HEK293 (cell line): ENCODE measurements around the gene LMO4.

ENCODE experiments used
- CTCF ChIA-PET: fragments of 350-600 bp; formaldehyde crosslinking; extraction: SDS; loops from one replicate; lab custom pipeline; 2021; ENCODE audit warnings: antibody characterized with exemption; lab: Yijun Ruan, JAX
- POLR2A ChIA-PET: fragments of 300-600 bp; formaldehyde crosslinking; extraction: SDS; loops from one replicate; lab custom pipeline; 2020; ENCODE audit warnings: antibody characterized with exemption, inconsistent platforms; lab: Yijun Ruan, JAX
- H3K27ac ChIP-seq: fragments of 200-500 bp; sonication (Bioruptor generic); 2 replicates; pipeline ENCODE4 v1.5.1; 2014; ENCODE audit warnings: low read depth, low read length, control low read depth, inconsistent platforms; ENCODE audit errors: extremely low read depth
- H3K36me3 ChIP-seq, 2 experiments: fragments of 200-500 bp in 1 of 2; sonication (Bioruptor generic) in 1 of 2; 1 replicate in 1 of 2; 2 replicates in 1 of 2; pipeline ENCODE4 v1.5.1; 2014 to 2017; ENCODE audit warnings: inconsistent platforms in 2 of 2, low read length in 2 of 2; ENCODE audit not compliant: control insufficient read depth in 2 of 2, insufficient read depth in 1 of 2
- H3K4me1 ChIP-seq: fragments of 200-500 bp; sonication (Bioruptor generic); 2 replicates; pipeline ENCODE4 v1.5.1; 2014; ENCODE audit warnings: mild to moderate bottlenecking, low read length, inconsistent platforms; ENCODE audit not compliant: control insufficient read depth, insufficient read depth
- H3K4me3 ChIP-seq: 2 replicates; pipeline ENCODE4 v1.5.1; 2011; ENCODE audit warnings: low read depth, mild to moderate bottlenecking, control low read depth, low read length, moderate library complexity
- H3K9me3 ChIP-seq: fragments of 200-500 bp; sonication (Bioruptor generic); 2 replicates; pipeline ENCODE4 v1.5.1; 2014; ENCODE audit warnings: low read depth, low read length, inconsistent platforms; ENCODE audit not compliant: control insufficient read depth, insufficient read depth
- BCL11A ChIP-seq: fragments of 450-650 bp; formaldehyde crosslinking; IDR thresholded peaks from 2 replicates; pipeline ENCODE4 v1.5.1; 2016; ENCODE audit warnings: low read depth, missing biosample characterization, missing genetic modification characterization
- HOXD13 ChIP-seq: sonication (generic); formaldehyde crosslinking; IDR thresholded peaks from 2 replicates; pipeline ENCODE4 v1.8.0; 2022; ENCODE audit warnings: missing genetic modification reagents, borderline replicate concordance
- OVOL3 ChIP-seq: fragments of 450-650 bp; formaldehyde crosslinking; IDR thresholded peaks from 2 replicates; pipeline ENCODE4 v1.5.1; 2016; ENCODE audit warnings: missing biosample characterization, missing genetic modification characterization
- SETDB1 ChIP-seq: IDR thresholded peaks from one replicate; pipeline ENCODE4 v1.6.1; 2017; ENCODE audit warnings: mild to moderate bottlenecking, low read length, moderate library complexity, mixed read lengths; ENCODE audit not compliant: insufficient read length
- TCF7L2 ChIP-seq: IDR thresholded peaks from 2 replicates; pipeline ENCODE4 v1.6.1; 2011; ENCODE audit warnings: low read depth, mild to moderate bottlenecking, inconsistent platforms, low read length, moderate library complexity, borderline replicate concordance
- WT1 ChIP-seq: fragments of 450-650 bp; formaldehyde crosslinking; IDR thresholded peaks from 2 replicates; pipeline ENCODE4 v1.5.1; 2016; ENCODE audit warnings: missing biosample characterization, missing genetic modification characterization
- ZBTB44 ChIP-seq: fragments of 450-650 bp; IDR thresholded peaks from 2 replicates; pipeline ENCODE4 v1.5.1; 2018; ENCODE audit warnings: missing biosample characterization, mild to moderate bottlenecking, missing genetic modification characterization
- ZNF114 ChIP-seq: fragments of 450-650 bp; formaldehyde crosslinking; IDR thresholded peaks from 2 replicates; pipeline ENCODE4 v1.5.0; 2017; ENCODE audit warnings: missing biosample characterization, missing genetic modification characterization
- ZNF18 ChIP-seq: fragments of 450-650 bp; formaldehyde crosslinking; IDR thresholded peaks from 2 replicates; pipeline ENCODE4 v1.5.1; 2016; ENCODE audit warnings: missing biosample characterization, missing genetic modification characterization
- ZNF184 ChIP-seq: fragments of 450-650 bp; IDR thresholded peaks from 2 replicates; pipeline ENCODE4 v1.5.1; 2018; ENCODE audit warnings: missing biosample characterization, mild to moderate bottlenecking, missing genetic modification characterization
- ZNF423 ChIP-seq: fragments of 450-650 bp; formaldehyde crosslinking; IDR thresholded peaks from 2 replicates; pipeline ENCODE4 v1.5.1; 2016; ENCODE audit warnings: missing biosample characterization, missing genetic modification characterization
- ZNF830 ChIP-seq: fragments of 450-650 bp; IDR thresholded peaks from 2 replicates; pipeline ENCODE4 v1.5.0; 2018; ENCODE audit warnings: missing biosample characterization, missing genetic modification characterization, low read depth, mild to moderate bottlenecking, moderate library complexity
- TF ChIP-seq, protein P1 (sequence below): fragments of 450-650 bp; formaldehyde crosslinking; IDR thresholded peaks from 2 replicates; pipeline ENCODE4 v1.5.1; 2016; ENCODE audit warnings: missing biosample characterization, missing genetic modification characterization
- TF ChIP-seq, protein P2 (sequence below): sonication (generic); formaldehyde crosslinking; IDR thresholded peaks from 2 replicates; pipeline ENCODE4 v1.8.1; 2022; ENCODE audit warnings: mild to moderate bottlenecking, moderate library complexity, missing genetic modification reagents
- TF ChIP-seq, protein P3 (sequence below): fragments of 450-650 bp; formaldehyde crosslinking; IDR thresholded peaks from 2 replicates; pipeline ENCODE4 v1.5.1; 2016; ENCODE audit warnings: missing biosample characterization, missing genetic modification characterization
- TF ChIP-seq, protein P4 (sequence below): fragments of 450-650 bp; formaldehyde crosslinking; IDR thresholded peaks from 2 replicates; pipeline ENCODE4 v1.5.1; 2016; ENCODE audit warnings: missing biosample characterization, missing genetic modification characterization

Gene LMO4

DNA sequence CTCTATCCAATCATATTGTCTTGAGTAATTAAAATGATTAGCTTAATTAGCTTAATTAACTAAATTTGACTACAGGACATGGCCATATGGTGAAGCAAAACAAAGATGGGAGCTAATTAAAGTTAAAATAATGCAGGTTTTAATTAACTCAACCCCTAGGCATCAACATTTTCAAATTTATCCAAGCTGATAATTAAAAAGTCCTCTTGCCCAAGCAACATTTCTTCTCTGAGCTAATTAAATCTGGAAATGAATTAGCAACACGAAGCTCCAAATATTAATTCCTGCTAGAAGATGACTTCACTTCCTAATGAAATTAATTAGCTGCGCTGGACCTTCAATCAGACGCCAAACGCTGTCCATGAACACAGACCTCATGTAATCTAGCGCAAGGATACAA is 27.9 kb downstream of the LMO4 start:
- H3K4me1 ChIP-seq, result no peaks in the 10 kb centered on the region
- H3K36me3 ChIP-seq, result no peaks in the 10 kb centered on the region
- no peaks in the 10 kb centered on the region for H3K9me3 ChIP-seq
- H3K4me3 ChIP-seq, result no peak overlapping the region
- CTCF ChIA-PET, result interaction anchor here (0.5 kb wide), 1 partner anchor 268 kb away, joined by 4 read pairs; no protein-coding TSS in a partner anchor
- H3K27ac ChIP-seq, result no peak overlapping the region
- TF ChIP-seq ZBTB44 (tag by site-specific recombination), result no peak
- TF ChIP-seq, protein P1, sequence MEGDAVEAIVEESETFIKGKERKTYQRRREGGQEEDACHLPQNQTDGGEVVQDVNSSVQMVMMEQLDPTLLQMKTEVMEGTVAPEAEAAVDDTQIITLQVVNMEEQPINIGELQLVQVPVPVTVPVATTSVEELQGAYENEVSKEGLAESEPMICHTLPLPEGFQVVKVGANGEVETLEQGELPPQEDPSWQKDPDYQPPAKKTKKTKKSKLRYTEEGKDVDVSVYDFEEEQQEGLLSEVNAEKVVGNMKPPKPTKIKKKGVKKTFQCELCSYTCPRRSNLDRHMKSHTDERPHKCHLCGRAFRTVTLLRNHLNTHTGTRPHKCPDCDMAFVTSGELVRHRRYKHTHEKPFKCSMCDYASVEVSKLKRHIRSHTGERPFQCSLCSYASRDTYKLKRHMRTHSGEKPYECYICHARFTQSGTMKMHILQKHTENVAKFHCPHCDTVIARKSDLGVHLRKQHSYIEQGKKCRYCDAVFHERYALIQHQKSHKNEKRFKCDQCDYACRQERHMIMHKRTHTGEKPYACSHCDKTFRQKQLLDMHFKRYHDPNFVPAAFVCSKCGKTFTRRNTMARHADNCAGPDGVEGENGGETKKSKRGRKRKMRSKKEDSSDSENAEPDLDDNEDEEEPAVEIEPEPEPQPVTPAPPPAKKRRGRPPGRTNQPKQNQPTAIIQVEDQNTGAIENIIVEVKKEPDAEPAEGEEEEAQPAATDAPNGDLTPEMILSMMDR (tag by site-specific recombination), result no peak
- TF ChIP-seq WT1 (tag by site-specific recombination), result no peak
- TF ChIP-seq, protein P2, sequence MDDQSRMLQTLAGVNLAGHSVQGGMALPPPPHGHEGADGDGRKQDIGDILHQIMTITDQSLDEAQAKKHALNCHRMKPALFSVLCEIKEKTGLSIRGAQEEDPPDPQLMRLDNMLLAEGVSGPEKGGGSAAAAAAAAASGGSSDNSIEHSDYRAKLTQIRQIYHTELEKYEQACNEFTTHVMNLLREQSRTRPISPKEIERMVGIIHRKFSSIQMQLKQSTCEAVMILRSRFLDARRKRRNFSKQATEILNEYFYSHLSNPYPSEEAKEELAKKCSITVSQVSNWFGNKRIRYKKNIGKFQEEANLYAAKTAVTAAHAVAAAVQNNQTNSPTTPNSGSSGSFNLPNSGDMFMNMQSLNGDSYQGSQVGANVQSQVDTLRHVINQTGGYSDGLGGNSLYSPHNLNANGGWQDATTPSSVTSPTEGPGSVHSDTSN (CRISPR knock-in tag), result no peak
- TF ChIP-seq, all 188 proteins: peak for 0
- POLR2A ChIA-PET, result no interaction called here

DNA sequence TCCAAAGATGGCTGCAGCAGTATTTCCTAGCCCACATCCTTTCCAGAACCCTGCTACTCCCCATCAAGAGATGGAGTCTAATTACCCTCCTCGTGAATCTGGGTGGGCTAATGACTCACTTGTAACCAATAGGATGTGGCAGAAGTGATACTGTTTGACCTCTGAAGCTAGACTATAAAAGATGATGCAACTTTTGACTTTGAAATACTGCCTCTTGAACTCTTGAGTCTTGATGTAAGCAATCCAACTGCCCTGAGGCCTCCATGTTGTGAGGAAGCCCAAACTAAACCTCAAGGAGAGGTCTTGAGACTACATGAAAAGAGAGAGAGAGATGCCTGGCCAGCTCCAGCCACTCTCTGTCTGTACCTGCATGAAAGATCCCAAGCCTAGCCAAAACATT is 29.5 kb downstream of the LMO4 start:
- H3K4me1 ChIP-seq, result no peaks in the 10 kb centered on the region
- no peaks in the 10 kb centered on the region for H3K9me3 ChIP-seq
- no peak overlapping the region for H3K27ac ChIP-seq
- POLR2A ChIA-PET, result no interaction called here
- peak; percentile 70 for TF ChIP-seq SETDB1
- TF ChIP-seq ZNF18 (tag by site-specific recombination), result no peak
- H3K36me3 ChIP-seq, result no peaks in the 10 kb centered on the region
- H3K4me3 ChIP-seq, result no peak overlapping the region
- CTCF ChIA-PET, result no interaction called here

GRCh38 chr1:87359586-87359985 is 30.9 kb downstream of the LMO4 start:
- TF ChIP-seq ZNF184, result no peak
- no peak for TF ChIP-seq TCF7L2
- TF ChIP-seq HOXD13, result no peak
- TF ChIP-seq BCL11A (tag by site-specific recombination), result no peak
- TF ChIP-seq, protein P3, sequence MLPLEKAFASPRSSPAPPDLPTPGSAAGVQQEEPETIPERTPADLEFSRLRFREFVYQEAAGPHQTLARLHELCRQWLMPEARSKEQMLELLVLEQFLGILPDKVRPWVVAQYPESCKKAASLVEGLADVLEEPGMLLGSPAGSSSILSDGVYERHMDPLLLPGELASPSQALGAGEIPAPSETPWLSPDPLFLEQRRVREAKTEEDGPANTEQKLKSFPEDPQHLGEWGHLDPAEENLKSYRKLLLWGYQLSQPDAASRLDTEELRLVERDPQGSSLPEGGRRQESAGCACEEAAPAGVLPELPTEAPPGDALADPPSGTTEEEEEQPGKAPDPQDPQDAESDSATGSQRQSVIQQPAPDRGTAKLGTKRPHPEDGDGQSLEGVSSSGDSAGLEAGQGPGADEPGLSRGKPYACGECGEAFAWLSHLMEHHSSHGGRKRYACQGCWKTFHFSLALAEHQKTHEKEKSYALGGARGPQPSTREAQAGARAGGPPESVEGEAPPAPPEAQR, result no peak
- TF ChIP-seq, protein P1 (tag by site-specific recombination), result no peak
- TF ChIP-seq, protein P4, sequence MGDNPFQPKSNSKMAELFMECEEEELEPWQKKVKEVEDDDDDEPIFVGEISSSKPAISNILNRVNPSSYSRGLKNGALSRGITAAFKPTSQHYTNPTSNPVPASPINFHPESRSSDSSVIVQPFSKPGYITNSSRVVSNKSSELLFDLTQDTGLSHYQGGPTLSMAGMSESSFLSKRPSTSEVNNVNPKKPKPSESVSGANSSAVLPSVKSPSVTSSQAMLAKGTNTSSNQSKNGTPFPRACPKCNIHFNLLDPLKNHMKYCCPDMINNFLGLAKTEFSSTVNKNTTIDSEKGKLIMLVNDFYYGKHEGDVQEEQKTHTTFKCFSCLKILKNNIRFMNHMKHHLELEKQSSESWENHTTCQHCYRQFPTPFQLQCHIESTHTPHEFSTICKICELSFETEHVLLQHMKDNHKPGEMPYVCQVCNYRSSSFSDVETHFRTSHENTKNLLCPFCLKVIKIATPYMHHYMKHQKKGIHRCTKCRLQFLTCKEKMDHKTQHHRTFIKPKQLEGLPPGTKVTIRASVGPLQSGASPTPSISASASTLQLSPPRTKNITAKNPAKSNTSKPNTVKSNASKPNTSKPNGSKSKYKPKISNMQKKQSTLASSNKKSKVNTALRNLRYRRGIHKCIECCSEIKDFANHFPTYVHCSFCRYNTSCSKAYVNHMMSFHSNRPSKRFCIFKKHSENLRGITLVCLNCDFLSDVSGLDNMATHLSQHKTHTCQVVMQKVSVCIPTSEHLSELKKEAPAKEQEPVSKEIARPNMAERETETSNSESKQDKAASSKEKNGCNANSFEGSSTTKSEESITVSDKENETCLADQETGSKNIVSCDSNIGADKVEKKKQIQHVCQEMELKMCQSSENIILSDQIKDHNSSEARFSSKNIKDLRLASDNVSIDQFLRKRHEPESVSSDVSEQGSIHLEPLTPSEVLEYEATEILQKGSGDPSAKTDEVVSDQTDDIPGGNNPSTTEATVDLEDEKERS (tag by site-specific recombination), result no peak
- no peak for TF ChIP-seq ZNF830 (tag by site-specific recombination)
- no peak for TF ChIP-seq ZNF423
- no peak for TF ChIP-seq OVOL3 (tag by site-specific recombination)
- no peak for TF ChIP-seq ZNF114
- TF ChIP-seq, all 188 proteins: peak for 0
- Histone ChIP-seq H3K9me3 (no peaks in the 10 kb centered on the region), H3K4me3 (no peak overlapping the region), H3K4me1 (no peaks in the 10 kb centered on the region), H3K27ac (no peak overlapping the region), H3K36me3 (no peaks in the 10 kb centered on the region)
- ChIA-PET POLR2A (no interaction called here), CTCF (interaction anchor here (1.0 kb wide), 1 partner anchor 9 kb away, joined by 4 read pairs; no protein-coding TSS in a partner anchor)
